Measurements from ENCODE around the gene PIH1D2.

GRCh38 chr11:112033902-112034301 lies 39.9 kb downstream of the PIH1D2 start:
- no peak for TF ChIP-seq CTCF (IDR thresholded peaks at IDR 0.05)
- no peak for TF ChIP-seq POLR2A (IDR thresholded peaks at IDR 0.05)

All from uterus (tissue), 2 donors.